OCI-LY1 (cell line): ENCODE data around the gene ANKRD2.

Experiments used
- H2AFZ ChIP-seq: fragments of 200-600 bp; sonication (generic), shearing (Covaris generic); 2 replicates; pipeline ENCODE4 v1.6.0; 2014; ENCODE audit warnings: antibody characterized with exemption, mild to moderate bottlenecking, low read length
- H3F3A ChIP-seq: fragments of 200-600 bp; sonication (generic), shearing (Covaris generic); 2 replicates; pipeline ENCODE4 v1.6.0; 2014; ENCODE audit warnings: mild to moderate bottlenecking, antibody characterized with exemption, low read length, moderate library complexity; ENCODE audit not compliant: insufficient read depth
- H3K27ac ChIP-seq: fragments of 200-600 bp; sonication (generic); 2 replicates; pipeline ENCODE4 v1.5.1; 2014; ENCODE audit warnings: low read length, mixed run types, mild to moderate bottlenecking, low read depth; ENCODE audit not compliant: poor library complexity, severe bottlenecking
- H3K27me3 ChIP-seq: fragments of 200-600 bp; sonication (generic); 2 replicates; pipeline ENCODE4 v1.6.0; 2014; ENCODE audit warnings: antibody characterized with exemption, mild to moderate bottlenecking, low read length, moderate library complexity; ENCODE audit not compliant: insufficient read depth
- H3K36me3 ChIP-seq: fragments of 200-600 bp; sonication (generic); 2 replicates; pipeline ENCODE4 v1.6.1; 2014; ENCODE audit warnings: mild to moderate bottlenecking, antibody characterized with exemption, low read length, moderate library complexity, mixed read lengths; ENCODE audit not compliant: insufficient read depth
- H3K4me1 ChIP-seq: fragments of 200-600 bp; sonication (generic); 2 replicates; pipeline ENCODE4 v1.5.1; 2014; ENCODE audit warnings: mild to moderate bottlenecking, low read length, moderate library complexity; ENCODE audit not compliant: insufficient read depth, severe bottlenecking
- H3K4me2 ChIP-seq: fragments of 200-600 bp; sonication (generic), shearing (Covaris generic); 2 replicates; pipeline ENCODE4 v1.6.1; 2014; ENCODE audit warnings: low read length
- H3K4me3 ChIP-seq: fragments of 200-600 bp; sonication (generic); 2 replicates; pipeline ENCODE4 v1.5.1; 2014; ENCODE audit warnings: low read length, low read depth, mild to moderate bottlenecking, mixed read lengths; ENCODE audit not compliant: poor library complexity, severe bottlenecking
- H3K79me2 ChIP-seq: fragments of 200-600 bp; shearing (Covaris generic); 2 replicates; pipeline ENCODE4 v1.6.1; 2016; ENCODE audit warnings: mixed run types, low read length, mixed read lengths; ENCODE audit not compliant: insufficient read depth
- H3K9ac ChIP-seq: fragments of 200-600 bp; sonication (generic), shearing (Covaris generic); 2 replicates; pipeline ENCODE4 v1.6.1; 2014; ENCODE audit warnings: mild to moderate bottlenecking, low read length, mixed read lengths
- H3K9me2 ChIP-seq: fragments of 200-600 bp; sonication (generic), shearing (Covaris generic); 2 replicates; pipeline ENCODE4 v1.6.1; 2014; ENCODE audit warnings: low read depth, mild to moderate bottlenecking, low read length, mixed read lengths
- H3K9me3 ChIP-seq: fragments of 200-600 bp; shearing (Covaris generic); 2 replicates; pipeline ENCODE4 v1.6.1; 2014; ENCODE audit warnings: low read length, mixed read lengths
- H4K20me1 ChIP-seq: fragments of 200-600 bp; sonication (generic), shearing (Covaris generic); 2 replicates; pipeline ENCODE4 v1.6.0; 2016; ENCODE audit warnings: mild to moderate bottlenecking, low read length; ENCODE audit not compliant: insufficient read depth
- CTCF ChIP-seq: fragments of 200-600 bp; sonication (generic), shearing (Covaris generic); IDR thresholded peaks from 2 replicates; pipeline ENCODE4 v1.5.1; 2017; ENCODE audit warnings: mild to moderate bottlenecking, antibody characterized with exemption, low read length, moderate library complexity, mixed read lengths
- EZH2 ChIP-seq: fragments of 200-600 bp; sonication (generic), shearing (Covaris generic); IDR thresholded peaks from 2 replicates; pipeline ENCODE4 v1.8.0; 2017; ENCODE audit warnings: borderline replicate concordance, mixed run types, mild to moderate bottlenecking, antibody characterized with exemption, low read length, moderate library complexity, mixed read lengths

Gene ANKRD2

GRCh38 chr10:97600616-97601015, 28.0 kb downstream of the ANKRD2 start:
- H3K9ac ChIP-seq = no peak overlapping the region
- H3K4me3 ChIP-seq = no peak overlapping the region
- no peaks in the 10 kb centered on the region for H3K4me1 ChIP-seq
- H3K79me2 ChIP-seq = no peaks in the 10 kb centered on the region
- H3K4me2 ChIP-seq = no peak overlapping the region
- TF ChIP-seq CTCF (no peak), EZH2 (no peak)
- H3K27me3 ChIP-seq = no peaks in the 10 kb centered on the region
- H2AFZ ChIP-seq = no peak overlapping the region
- H3K27ac ChIP-seq = no peak overlapping the region
- no peaks in the 10 kb centered on the region for H3K9me2 ChIP-seq
- no peaks in the 10 kb centered on the region for H3K36me3 ChIP-seq
- no peaks in the 10 kb centered on the region for H3F3A ChIP-seq
- H4K20me1 ChIP-seq = no peaks in the 10 kb centered on the region
- H3K9me3 ChIP-seq = no peaks in the 10 kb centered on the region

- Histone ChIP-seq H3K36me3 (no peaks in the 10 kb centered on the region), H3K4me1 (no peaks in the 10 kb centered on the region), H4K20me1 (no peaks in the 10 kb centered on the region), H3K27me3 (no peaks in the 10 kb centered on the region), H3K27ac (no peak overlapping the region), H3K79me2 (no peaks in the 10 kb centered on the region), H3K9me2 (no peaks in the 10 kb centered on the region), H3F3A (no peaks in the 10 kb centered on the region), H2AFZ (no peak overlapping the region), H3K9me3 (no peaks in the 10 kb centered on the region), H3K4me2 (no peak overlapping the region), H3K4me3 (no peak overlapping the region), H3K9ac (no peak overlapping the region)
- no peak for TF ChIP-seq CTCF
- TF ChIP-seq EZH2 = no peak
Measured at GRCh38 chr10:97601268-97602215, 29.0 kb downstream of the ANKRD2 start.

- TF ChIP-seq EZH2 = no peak
- no peaks in the 10 kb centered on the region for H3K36me3 ChIP-seq
- no peaks in the 10 kb centered on the region for H3K27me3 ChIP-seq
- no peak overlapping the region for H3K4me3 ChIP-seq
- H3K4me1 ChIP-seq = no peaks in the 10 kb centered on the region
- no peaks in the 10 kb centered on the region for H3F3A ChIP-seq
- no peaks in the 10 kb centered on the region for H3K79me2 ChIP-seq
- no peak overlapping the region for H3K4me2 ChIP-seq
- no peaks in the 10 kb centered on the region for H3K9me3 ChIP-seq
- H3K9ac ChIP-seq = no peak overlapping the region
- H4K20me1 ChIP-seq = no peaks in the 10 kb centered on the region
- H3K9me2 ChIP-seq = no peaks in the 10 kb centered on the region
- H3K27ac ChIP-seq = no peak overlapping the region
- H2AFZ ChIP-seq = no peak overlapping the region
Measured at GRCh38 chr10:97607095-97607636, 34.6 kb downstream of the ANKRD2 start.
